NCI-H2227 (cell line): ENCODE measurements around the gene OVOL2.
"Not testable (repeated sequence)": the region's sequence is repeated elsewhere in the genome, so short reads cannot be mapped to it uniquely, and the experiment has no call there.

ENCODE experiments used
- DNase-seq: peaks from one replicate; lab custom pipeline; 2025; ENCODE audit not compliant: unreplicated experiment; lab: John Stamatoyannopoulos, UW

OVOL2 gene

GRCh38 chr20:18057101-18057993, at the start of gene OVOL2:
TSS of gene OVOL2 (minus strand) at chr20:18057916. CDS start at chr20:18057634, 282 bp downstream.
- DNase-seq: no peak

- no peak for DNase-seq
These were observed 45.8 kb upstream of the OVOL2 start for GRCh38 chr20:18103497-18103896.

- peak; percentile 21 for DNase-seq
These were observed 43.6 kb upstream of the OVOL2 start for GRCh38 chr20:18101125-18101810.

GRCh38 chr20:18100569-18100968, 42.9 kb upstream of the OVOL2 start:
- DNase-seq: not testable (repeated sequence)

- DNase-seq: no peak
These were observed 36.5 kb upstream of the OVOL2 start for GRCh38 chr20:18094191-18094590.

GRCh38 chr20:18093388-18093787, 35.7 kb upstream of the OVOL2 start:
- DNase-seq: no peak

GRCh38 chr20:18092890-18093289, 35.2 kb upstream of the OVOL2 start:
- no peak for DNase-seq

- DNase-seq: no peak
These were observed 33.9 kb upstream of the OVOL2 start for GRCh38 chr20:18091623-18092022.

- no peak for DNase-seq
These were observed 32.8 kb upstream of the OVOL2 start for GRCh38 chr20:18090477-18090876.

GRCh38 chr20:18090044-18090443, 32.3 kb upstream of the OVOL2 start:
- no peak for DNase-seq

GRCh38 chr20:18088841-18089240, 31.1 kb upstream of the OVOL2 start:
- DNase-seq: not testable (repeated sequence)

- DNase-seq: not testable (repeated sequence)
These were observed 30.6 kb upstream of the OVOL2 start for GRCh38 chr20:18088298-18088697.

- DNase-seq: no peak
These were observed 29.3 kb upstream of the OVOL2 start for GRCh38 chr20:18087054-18087453.

GRCh38 chr20:18080836-18081235, 23.1 kb upstream of the OVOL2 start:
- not testable (repeated sequence) for DNase-seq

GRCh38 chr20:18079756-18080353, 22.1 kb upstream of the OVOL2 start:
- no peak for DNase-seq

GRCh38 chr20:18077157-18077556, 19.4 kb upstream of the OVOL2 start:
- no peak for DNase-seq

GRCh38 chr20:18072532-18072931, 14.8 kb upstream of the OVOL2 start:
- no peak for DNase-seq

- no peak for DNase-seq
These were observed 9.0 kb upstream of the OVOL2 start for GRCh38 chr20:18066421-18067333.

GRCh38 chr20:18063676-18064075, 6.0 kb upstream of the OVOL2 start:
- DNase-seq: no peak

GRCh38 chr20:18059603-18060002, 1.9 kb upstream of the OVOL2 start:
- DNase-seq: no peak
